22Rv1 (cell line): Measurements from ENCODE around the gene ITPR1.

Experiments used
- CTCF ChIP-seq: fragments of 450-650 bp; IDR thresholded peaks from 2 replicates; pipeline ENCODE4 v1.5.1; 2017; ENCODE audit warnings: mild to moderate bottlenecking
- ZFX ChIP-seq: fragments of 450-650 bp; IDR thresholded peaks from 2 replicates; pipeline ENCODE4 v1.6.1; 2017; ENCODE audit warnings: antibody characterized with exemption, borderline replicate concordance

- TF ChIP-seq CTCF = no peak
- no peak for TF ChIP-seq ZFX
These were observed 106.5 kb downstream of the ITPR1 start for GRCh38 chr3:4599612-4600011.
